GM23248 (cell line): Measurements from ENCODE around the gene LDHB.

ENCODE experiments used
- EZH2 ChIP-seq: fragments of 200-600 bp; sonication (generic); IDR thresholded peaks from 2 replicates; pipeline ENCODE4 v1.6.1; 2018; ENCODE audit warnings: antibody characterized with exemption, mild to moderate bottlenecking; ENCODE audit not compliant: insufficient read depth, poor library complexity, severe bottlenecking
- EZH2phosphoT487 ChIP-seq: fragments of 200-600 bp; sonication (generic); IDR thresholded peaks from 2 replicates; pipeline ENCODE4 v1.6.1; 2018; ENCODE audit warnings: antibody characterized with exemption, moderate library complexity, mild to moderate bottlenecking, low read depth; ENCODE audit not compliant: insufficient read depth

- TF ChIP-seq EZH2: no peak
- TF ChIP-seq EZH2phosphoT487: no peak
Measured at GRCh38 chr12:21696625-21697024, 39.0 kb upstream of the LDHB start.
